WI38 (cell line): Measurements from ENCODE around the gene MEOX1.

Experiments
- H3K4me3 ChIP-seq: 2 replicates; pipeline ENCODE4 v1.5.1; 2011; ENCODE audit warnings: low read depth, mild to moderate bottlenecking, control low read depth, low read length
- CTCF ChIP-seq: IDR thresholded peaks from 2 replicates; pipeline ENCODE4 v1.5.1; 2012; ENCODE audit warnings: low read depth, mild to moderate bottlenecking, control low read depth, low read length

Gene MEOX1

GRCh38 chr17:43641416-43641815 lies 20.3 kb downstream of the MEOX1 start:
- TF ChIP-seq CTCF = no peak
- no peak overlapping the region for H3K4me3 ChIP-seq

- no peak overlapping the region for H3K4me3 ChIP-seq
- no peak for TF ChIP-seq CTCF
Measured at GRCh38 chr17:43640491-43641252, 21.1 kb downstream of the MEOX1 start.

DNA sequence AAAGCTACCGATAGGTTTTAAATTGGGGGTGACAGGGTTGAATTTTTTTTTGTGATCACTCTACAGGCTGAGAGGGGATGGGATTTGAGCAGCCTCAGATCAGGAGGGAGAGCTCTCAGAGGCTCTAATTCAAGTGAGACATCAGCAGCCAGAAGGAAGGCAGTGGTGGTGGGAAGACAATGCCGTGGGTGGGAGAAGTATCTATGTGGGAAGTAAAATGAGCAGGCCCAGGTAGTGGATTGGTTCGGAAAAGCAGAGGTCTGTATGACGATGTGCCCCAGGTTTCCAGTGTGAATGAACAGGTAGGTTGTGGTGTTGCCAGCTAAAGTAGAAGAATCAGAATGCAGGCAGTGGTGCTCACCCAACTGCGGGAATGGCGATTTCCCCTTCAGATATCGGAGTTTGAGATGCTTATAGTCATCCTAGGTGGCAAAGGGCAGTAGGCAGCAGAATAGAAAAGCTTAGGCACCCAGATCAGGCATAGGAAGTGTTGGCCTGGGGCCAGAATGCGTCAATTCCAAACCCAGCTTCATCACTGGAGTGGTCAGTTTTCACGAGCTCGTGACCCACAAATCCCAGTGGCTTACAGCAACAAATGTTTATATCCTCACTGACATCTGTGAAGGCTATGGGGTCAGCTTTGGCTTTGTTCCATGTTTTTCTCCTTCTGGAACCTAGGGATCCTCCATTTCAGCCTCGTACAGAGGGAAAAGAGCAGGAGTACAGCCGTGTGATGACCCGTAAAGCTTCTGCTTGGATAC lies 24.0 kb downstream of the MEOX1 start:
- H3K4me3 ChIP-seq = no peak overlapping the region
- TF ChIP-seq CTCF = no peak

GRCh38 chr17:43636426-43636825 lies 25.3 kb downstream of the MEOX1 start:
- no peak overlapping the region for H3K4me3 ChIP-seq

GRCh38 chr17:43634591-43635125 lies 27.1 kb downstream of the MEOX1 start:
- no peak overlapping the region for H3K4me3 ChIP-seq
- no peak for TF ChIP-seq CTCF

More at GRCh38 chr17:43636426-43636825, 25.3 kb downstream of the MEOX1 start:
- TF ChIP-seq CTCF = no peak

DNA sequence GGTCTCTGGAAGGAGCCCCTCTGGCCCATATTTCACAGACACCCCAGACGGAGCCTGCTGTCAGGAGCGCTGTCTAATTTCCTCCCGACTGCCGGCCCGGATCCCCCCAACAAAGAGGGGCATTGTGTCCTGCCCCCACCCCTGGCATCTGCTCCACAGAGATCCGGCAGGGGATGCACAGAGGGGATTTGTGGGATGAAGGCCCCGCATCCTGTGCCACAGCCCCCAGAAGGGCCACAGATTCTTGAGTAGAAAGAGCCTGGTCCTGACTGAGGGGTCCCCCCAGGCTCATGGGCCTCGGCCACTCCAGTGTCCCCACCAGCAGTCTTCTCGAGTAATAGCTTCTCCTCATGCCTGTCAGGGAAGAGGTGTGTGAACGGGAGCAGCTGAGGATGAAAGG lies 29.5 kb downstream of the MEOX1 start:
- no peak for TF ChIP-seq CTCF
- no peak overlapping the region for H3K4me3 ChIP-seq

DNA sequence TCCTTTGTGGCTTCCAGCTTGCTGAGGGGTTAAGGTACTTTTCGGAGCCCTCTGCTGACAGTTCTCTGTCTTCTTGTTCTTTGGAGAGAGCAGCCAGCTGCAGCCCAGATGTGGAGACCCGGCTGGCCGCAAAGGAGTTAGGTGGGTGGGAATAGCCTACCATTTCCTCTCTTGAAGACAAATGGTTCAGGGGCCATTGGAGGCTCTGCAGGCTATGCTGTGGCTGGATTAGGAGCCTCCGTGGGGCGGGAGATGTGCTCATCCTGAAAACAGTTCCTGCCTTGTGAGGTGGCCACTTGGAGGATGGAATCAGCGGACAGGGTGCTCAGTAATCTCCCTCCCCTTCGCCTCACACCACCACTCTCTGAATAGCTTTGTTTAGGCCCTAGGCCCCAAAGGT lies 30.3 kb downstream of the MEOX1 start:
- no peak overlapping the region for H3K4me3 ChIP-seq
- no peak for TF ChIP-seq CTCF
